Esophagus muscularis mucosa (tissue), 4 donors: ENCODE results near the gene MGAM2. TPM values are rescaled to one million over a fixed set of nuclear protein-coding genes. Genes with fewer than 3 reads are reported as not detected.

ENCODE experiments used
- DNase-seq: peaks from one replicate; pipeline ENCODE4 v3.0.0-alpha.2; 2017; ENCODE audit errors: extremely low spot score
- H3K27ac ChIP-seq, 4 donors: fragments of 200-600 bp; sonication (generic); replicated peaks in 1 of 4; 1 replicate in 3 of 4; 2 replicates in 1 of 4; pipeline ENCODE4 v1.5.1; 2016 to 2019; ENCODE audit warnings: mild to moderate bottlenecking in 1 of 4
- H3K27me3 ChIP-seq, 4 donors: fragments of 200-600 bp; sonication (generic); one replicate each; pipeline versions ENCODE4 v1.5.1 to v1.6.0; 2016 to 2019
- H3K36me3 ChIP-seq, 4 donors: fragments of 200-600 bp; sonication (generic); one replicate each; pipeline ENCODE4 v1.5.1; 2016 to 2019
- H3K4me1 ChIP-seq, 4 donors: fragments of 200-600 bp; sonication (generic); one replicate each; pipeline ENCODE4 v1.5.1; 2016 to 2019
- H3K4me3 ChIP-seq, 4 donors: fragments of 200-600 bp; sonication (generic); 1 replicate in 2 of 4; 2 replicates in 2 of 4; pipeline ENCODE4 v1.5.1; 2016 to 2019; ENCODE audit warnings: mild to moderate bottlenecking in 4 of 4, moderate library complexity in 1 of 4
- H3K9me3 ChIP-seq, 4 donors: fragments of 200-600 bp; sonication (generic); 1 replicate in 3 of 4; 2 replicates in 1 of 4; pipeline ENCODE4 v1.5.1; 2016 to 2019
- EP300 ChIP-seq: sonication (generic); formaldehyde crosslinking; IDR thresholded peaks from one replicate; pipeline ENCODE4 v1.6.1; 2017; ENCODE audit warnings: antibody characterized with exemption
- POLR2A ChIP-seq: fragments of 450-650 bp; IDR thresholded peaks from one replicate; pipeline ENCODE4 v1.6.1; 2017; ENCODE audit warnings: antibody characterized with exemption, moderate library complexity, mild to moderate bottlenecking, low read depth
- POLR2AphosphoS5 ChIP-seq, 2 donors: sonication (generic); formaldehyde crosslinking; IDR thresholded peaks; one replicate each; pipeline ENCODE4 v1.6.1; 2017; ENCODE audit warnings: antibody characterized with exemption in 2 of 2
- WGBS: methylation state at CpG from one replicate; pipeline ENCODE4 v1.1.5; 2018; 5-methylcytosine and 5-hydroxymethylcytosine counted together
- intact Hi-C: fragments of 100-400 bp; cut with DNase I; formaldehyde crosslinking; loops from one replicate; pipeline ENCODE4 v1.15.1; 2023
- total RNA-seq, 4 donors: library from RNA; depleted of rRNA; stranded (reverse); fragments of >200 nt; gene quantifications; one replicate each; pipeline versions ENCODE4 v1.1.0 to v1.2.1, GENCODE V29; 2016
- TF ChIP-seq, protein P1 (sequence below), 3 experiments: fragments of 200-600 bp in 2 of 3; fragments of 450-650 bp in 1 of 3; sonication (generic) in 2 of 3; IDR thresholded peaks; one replicate each; pipeline ENCODE4 v1.5.1; 2017 to 2019; ENCODE audit warnings: antibody characterized with exemption in 3 of 3, mild to moderate bottlenecking in 2 of 3, moderate library complexity in 1 of 3

Gene MGAM2
- total RNA-seq, 4 donors from 2014 or later, result under 0.01 to 0.11 TPM; not detected in 2

DNA sequence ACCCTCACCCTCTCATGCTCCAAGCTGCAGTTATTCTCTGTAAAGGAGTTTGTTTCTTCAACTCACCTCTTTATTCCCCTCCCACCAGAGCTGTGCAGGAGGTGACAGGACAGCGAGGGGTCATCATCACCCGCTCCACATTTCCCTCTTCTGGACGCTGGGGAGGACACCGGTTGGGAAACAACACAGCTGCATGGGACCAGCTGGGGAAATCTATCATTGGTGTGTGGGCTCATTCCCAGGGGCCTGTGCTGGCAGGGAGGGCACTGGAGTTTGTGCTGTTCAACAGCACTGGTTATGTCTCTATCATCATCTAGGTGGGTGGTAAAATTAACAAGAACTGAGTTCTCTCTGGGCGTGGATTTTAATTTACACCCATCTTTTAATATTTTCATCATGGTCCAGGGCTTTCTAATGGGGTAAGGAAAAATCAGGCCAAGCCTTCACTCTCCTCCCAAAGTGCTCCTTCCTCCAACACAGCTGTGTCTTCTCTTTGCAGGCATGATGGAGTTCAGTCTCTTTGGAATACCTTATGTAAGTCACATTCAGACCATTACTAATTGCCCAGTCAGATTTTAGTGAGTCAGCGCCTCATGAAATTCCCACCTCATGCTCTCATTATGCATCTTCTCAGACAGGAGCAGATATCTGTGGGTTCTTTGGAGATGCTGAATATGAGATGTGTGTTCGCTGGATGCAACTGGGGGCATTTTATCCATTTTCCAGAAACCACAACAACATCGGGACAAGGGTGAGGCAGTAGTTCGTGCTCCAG lies 84.7 kb downstream of the MGAM2 start:
- Histone ChIP-seq H3K27ac (no peak overlapping the region), H3K27me3 (no peaks in the 10 kb centered on the region), H3K36me3 (no peaks in the 10 kb centered on the region), H3K4me1 (no peaks in the 10 kb centered on the region), H3K9me3 (no peaks in the 10 kb centered on the region), H3K4me3 (no peak overlapping the region)
- WGBS, result 68% methylated on average over 9 of the region's 9 CpGs
- intact Hi-C loops, result no loop called here
- no peak for TF ChIP-seq POLR2A
- TF ChIP-seq POLR2AphosphoS5 (IDR thresholded peaks at IDR 0.05), result no peak
- no peak for TF ChIP-seq EP300
- TF ChIP-seq, protein P1, sequence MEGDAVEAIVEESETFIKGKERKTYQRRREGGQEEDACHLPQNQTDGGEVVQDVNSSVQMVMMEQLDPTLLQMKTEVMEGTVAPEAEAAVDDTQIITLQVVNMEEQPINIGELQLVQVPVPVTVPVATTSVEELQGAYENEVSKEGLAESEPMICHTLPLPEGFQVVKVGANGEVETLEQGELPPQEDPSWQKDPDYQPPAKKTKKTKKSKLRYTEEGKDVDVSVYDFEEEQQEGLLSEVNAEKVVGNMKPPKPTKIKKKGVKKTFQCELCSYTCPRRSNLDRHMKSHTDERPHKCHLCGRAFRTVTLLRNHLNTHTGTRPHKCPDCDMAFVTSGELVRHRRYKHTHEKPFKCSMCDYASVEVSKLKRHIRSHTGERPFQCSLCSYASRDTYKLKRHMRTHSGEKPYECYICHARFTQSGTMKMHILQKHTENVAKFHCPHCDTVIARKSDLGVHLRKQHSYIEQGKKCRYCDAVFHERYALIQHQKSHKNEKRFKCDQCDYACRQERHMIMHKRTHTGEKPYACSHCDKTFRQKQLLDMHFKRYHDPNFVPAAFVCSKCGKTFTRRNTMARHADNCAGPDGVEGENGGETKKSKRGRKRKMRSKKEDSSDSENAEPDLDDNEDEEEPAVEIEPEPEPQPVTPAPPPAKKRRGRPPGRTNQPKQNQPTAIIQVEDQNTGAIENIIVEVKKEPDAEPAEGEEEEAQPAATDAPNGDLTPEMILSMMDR (IDR thresholded peaks at IDR 0.05), result no peak
- DNase-seq, result no peak

- WGBS, result 81% methylated on average over 1 of the region's 1 CpG
- intact Hi-C loops, result no loop called here
- H3K27ac ChIP-seq, result no peak overlapping the region
- TF ChIP-seq, protein P1 (IDR thresholded peaks at IDR 0.05), result no peak
- TF ChIP-seq POLR2A (no peak), EP300 (no peak), POLR2AphosphoS5 (IDR thresholded peaks at IDR 0.05) (no peak)
- no peak for DNase-seq
- no peaks in the 10 kb centered on the region for H3K36me3 ChIP-seq
- no peaks in the 10 kb centered on the region for H3K4me1 ChIP-seq
- no peak overlapping the region for H3K4me3 ChIP-seq
- H3K27me3 ChIP-seq, result no peaks in the 10 kb centered on the region
- H3K9me3 ChIP-seq, result no peaks in the 10 kb centered on the region
Measured at GRCh38 chr7:142200206-142200605, 88.7 kb downstream of the MGAM2 start.

DNA sequence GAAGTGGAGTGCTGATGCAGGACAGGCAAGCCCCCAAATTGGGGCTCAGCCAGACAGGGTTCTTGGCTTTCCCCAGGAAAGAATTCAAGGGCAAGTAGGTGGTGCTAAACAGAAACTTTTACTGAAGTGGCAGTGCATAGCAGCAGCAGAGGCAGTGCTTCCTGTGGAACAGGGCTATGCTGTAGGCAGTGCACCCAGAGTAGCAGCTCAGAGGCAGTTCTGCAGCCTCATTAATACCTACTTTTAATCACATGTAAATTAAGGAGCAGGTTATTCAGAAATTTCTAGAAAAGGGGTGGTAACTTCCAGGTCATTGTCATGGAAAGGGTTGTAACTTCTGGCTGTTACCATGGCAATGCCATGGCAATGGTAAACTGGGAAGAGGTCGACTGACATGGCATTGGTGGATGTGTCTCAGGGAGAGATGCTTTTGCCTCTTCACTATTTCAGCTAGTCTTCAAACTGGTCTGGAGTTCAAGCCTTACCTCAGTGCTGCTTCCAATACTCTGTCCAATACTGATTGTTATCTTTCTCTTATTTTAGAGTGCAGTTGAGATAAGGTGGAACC lies 117.1 kb downstream of the MGAM2 start:
- Histone ChIP-seq H3K27me3 (peaks cover 0 to 7% (median 0%) of the 10 kb centered on the region in 4 donors), H3K36me3 (no peaks in the 10 kb centered on the region), H3K4me3 (no peak overlapping the region), H3K27ac (no peak overlapping the region), H3K4me1 (no peaks in the 10 kb centered on the region), H3K9me3 (no peaks in the 10 kb centered on the region)
- 31% methylated on average over 1 of the region's 1 CpG for WGBS
- no peak for TF ChIP-seq EP300
- intact Hi-C loops, result no loop called here
- no peak for DNase-seq

DNA sequence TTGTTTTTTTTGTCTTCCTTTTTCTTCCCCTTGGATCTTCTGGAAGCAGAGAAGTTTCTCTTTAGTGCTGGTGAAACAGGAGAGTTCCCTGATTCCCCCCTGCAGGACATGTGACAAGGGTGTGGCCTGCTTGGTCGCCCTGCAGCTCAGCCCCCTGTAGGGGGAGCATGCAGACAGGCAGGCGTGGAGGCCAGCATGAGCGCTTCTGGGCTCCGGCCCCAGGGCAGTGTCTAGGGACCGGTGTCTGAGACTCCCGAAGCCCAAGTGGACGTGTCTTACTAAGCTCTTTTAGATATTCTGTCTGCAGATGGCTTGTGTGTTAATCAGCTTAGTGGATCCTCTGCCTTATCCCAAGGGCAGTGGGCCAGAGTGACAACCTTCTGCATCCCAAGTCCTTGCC lies 120.2 kb downstream of the MGAM2 start:
- 21% methylated on average over 7 of the region's 7 CpGs for WGBS

GRCh38 chr7:142240546-142240945 lies 129.0 kb downstream of the MGAM2 start:
- no peak overlapping the region for H3K4me3 ChIP-seq
- DNase-seq, result no peak
- no peaks in the 10 kb centered on the region for H3K36me3 ChIP-seq
- intact Hi-C loops, result no loop called here
- TF ChIP-seq EP300, result no peak
- TF ChIP-seq, protein P1 (IDR thresholded peaks at IDR 0.05), result no peak
- TF ChIP-seq POLR2A, result no peak
- no peak for TF ChIP-seq POLR2AphosphoS5 (IDR thresholded peaks at IDR 0.05)
- no peaks in the 10 kb centered on the region for H3K4me1 ChIP-seq
- H3K27me3 ChIP-seq, result peaks cover 0 to 12% (median 0%) of the 10 kb centered on the region in 4 donors
- H3K9me3 ChIP-seq, result no peaks in the 10 kb centered on the region
- no peak overlapping the region for H3K27ac ChIP-seq
- 62% methylated on average over 4 of the region's 4 CpGs for WGBS

More for the DNA sequence above, 120.2 kb downstream of the MGAM2 start:
- Histone ChIP-seq H3K4me1 (no peaks in the 10 kb centered on the region), H3K27ac (no peak overlapping the region), H3K4me3 (no peak overlapping the region), H3K36me3 (no peaks in the 10 kb centered on the region), H3K27me3 (peaks cover 0 to 14% (median 0%) of the 10 kb centered on the region in 4 donors), H3K9me3 (no peaks in the 10 kb centered on the region)
- DNase-seq, result no peak
- intact Hi-C loops, result no loop called here
- TF ChIP-seq, protein P1 (IDR thresholded peaks at IDR 0.05), result no peak
- no peak for TF ChIP-seq EP300
- TF ChIP-seq POLR2A, result no peak
- TF ChIP-seq POLR2AphosphoS5 (IDR thresholded peaks at IDR 0.05), result no peak
